ENCODE results near the gene SSNA1. TPM values are rescaled to one million over a fixed set of nuclear protein-coding genes. Genes with fewer than 3 reads are reported as not detected.

Gene SSNA1
- total and polyA plus RNA-seq, 4 donors: 30.5 to 87.1 (median 57.2) TPM

GRCh38 chr9:137165250-137165836 lies 23.1 kb upstream of the SSNA1 start:
- intact Hi-C loops (cut with DNase I): no loop called here
- H3K4me3 ChIP-seq (ENCODE audit: low read length in 2 of 2): no peak overlapping the region
- no peak overlapping the region for H3K27ac ChIP-seq (ENCODE audit: low read depth in 1 of 2, low read length in 2 of 2)
- ATAC-seq (ENCODE audit: low FRiP score) (no peak), DNase-seq (no peak)
- 77 to 80% methylated on average over 25 to 32 of the region's 32 CpGs for WGBS, 2 donors
- no peaks in the 10 kb centered on the region for H3K4me1 ChIP-seq (ENCODE audit: control insufficient read depth in 1 of 2, insufficient read depth in 2 of 2, low read length in 2 of 2)
- no peaks in the 10 kb centered on the region for H3K36me3 ChIP-seq (ENCODE audit: control insufficient read depth in 1 of 2, insufficient read depth in 2 of 2, low read length in 1 of 2)
- no peaks in the 10 kb centered on the region for H3K9me3 ChIP-seq (ENCODE audit: control insufficient read depth, low read length)
- peaks cover 0 to 2% of the 10 kb centered on the region in 2 donors for H3K27me3 ChIP-seq (ENCODE audit: control insufficient read depth in 1 of 2, insufficient read depth in 2 of 2, low read length in 1 of 2)

- Histone ChIP-seq H3K4me3 (ENCODE audit: low read length in 2 of 2) (no peak overlapping the region), H3K4me1 (ENCODE audit: control insufficient read depth in 1 of 2, insufficient read depth in 2 of 2, low read length in 2 of 2) (no peaks in the 10 kb centered on the region), H3K27ac (ENCODE audit: low read depth in 1 of 2, low read length in 2 of 2) (no peak overlapping the region), H3K36me3 (ENCODE audit: control insufficient read depth in 1 of 2, insufficient read depth in 2 of 2, low read length in 1 of 2) (no peaks in the 10 kb centered on the region), H3K27me3 (ENCODE audit: control insufficient read depth in 1 of 2, insufficient read depth in 2 of 2, low read length in 1 of 2) (peaks cover 0 to 2% of the 10 kb centered on the region in 2 donors), H3K9me3 (ENCODE audit: control insufficient read depth, low read length) (no peaks in the 10 kb centered on the region)
- ATAC-seq (ENCODE audit: low FRiP score) (no peak), DNase-seq (no peak)
- intact Hi-C loops (cut with DNase I): no loop called here
- 63 to 74% methylated on average over 19 to 22 of the region's 22 CpGs for WGBS, 2 donors
Observed at GRCh38 chr9:137166380-137167229, 21.9 kb upstream of the SSNA1 start.

DNA sequence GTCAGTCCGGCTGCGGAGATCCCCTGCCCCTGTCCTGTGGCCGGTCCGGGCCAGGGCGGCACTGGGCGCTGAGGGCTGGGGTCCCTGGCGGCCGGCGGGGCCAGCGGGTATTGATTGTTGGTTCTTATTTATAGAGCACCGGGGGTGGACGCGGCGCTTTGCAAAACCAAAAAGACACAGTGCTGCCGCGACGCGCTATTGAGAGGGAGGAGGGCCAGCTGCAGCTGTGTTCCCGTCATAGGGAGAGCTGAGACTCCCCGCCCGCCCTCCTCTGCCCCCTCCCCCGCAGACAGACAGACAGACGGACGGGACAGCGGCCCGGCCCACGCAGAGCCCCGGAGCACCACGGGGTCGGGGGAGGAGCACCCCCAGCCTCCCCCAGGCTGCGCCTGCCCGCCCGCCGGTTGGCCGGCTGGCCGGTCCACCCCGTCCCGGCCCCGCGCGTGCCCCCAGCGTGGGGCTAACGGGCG lies 21.2 kb upstream of the SSNA1 start:
- Histone ChIP-seq H3K9me3 (ENCODE audit: control insufficient read depth, low read length) (no peaks in the 10 kb centered on the region), H3K4me1 (ENCODE audit: control insufficient read depth in 1 of 2, insufficient read depth in 2 of 2, low read length in 2 of 2) (no peaks in the 10 kb centered on the region), H3K4me3 (ENCODE audit: low read length in 2 of 2) (no peak overlapping the region), H3K27me3 (ENCODE audit: control insufficient read depth in 1 of 2, insufficient read depth in 2 of 2, low read length in 1 of 2) (peaks cover 0 to 2% of the 10 kb centered on the region in 2 donors), H3K27ac (ENCODE audit: low read depth in 1 of 2, low read length in 2 of 2) (no peak overlapping the region), H3K36me3 (ENCODE audit: control insufficient read depth in 1 of 2, insufficient read depth in 2 of 2, low read length in 1 of 2) (no peaks in the 10 kb centered on the region)
- intact Hi-C loops (cut with DNase I): no loop called here
- ATAC-seq (ENCODE audit: low FRiP score) (no peak), DNase-seq (no peak)
- 23 to 25% methylated on average over 32 to 44 of the region's 44 CpGs for WGBS, 2 donors

GRCh38 chr9:137167747-137168572 lies 20.5 kb upstream of the SSNA1 start:
- H3K27ac ChIP-seq (ENCODE audit: low read depth in 1 of 2, low read length in 2 of 2): no peak overlapping the region
- intact Hi-C loops (cut with DNase I): no loop called here
- H3K9me3 ChIP-seq (ENCODE audit: control insufficient read depth, low read length): no peaks in the 10 kb centered on the region
- no peaks in the 10 kb centered on the region for H3K36me3 ChIP-seq (ENCODE audit: control insufficient read depth in 1 of 2, insufficient read depth in 2 of 2, low read length in 1 of 2)
- ATAC-seq (ENCODE audit: low FRiP score) (no peak), DNase-seq (no peak)
- no peaks in the 10 kb centered on the region for H3K4me1 ChIP-seq (ENCODE audit: control insufficient read depth in 1 of 2, insufficient read depth in 2 of 2, low read length in 2 of 2)
- peaks cover 0 to 2% of the 10 kb centered on the region in 2 donors for H3K27me3 ChIP-seq (ENCODE audit: control insufficient read depth in 1 of 2, insufficient read depth in 2 of 2, low read length in 1 of 2)
- no peak overlapping the region for H3K4me3 ChIP-seq (ENCODE audit: low read length in 2 of 2)
- WGBS, 2 donors: 5 to 6% methylated on average over 43 to 57 of the region's 57 CpGs

GRCh38 chr9:137168573-137168903 lies 19.9 kb upstream of the SSNA1 start:
- no peak overlapping the region for H3K27ac ChIP-seq (ENCODE audit: low read depth in 1 of 2, low read length in 2 of 2)
- H3K9me3 ChIP-seq (ENCODE audit: control insufficient read depth, low read length): no peaks in the 10 kb centered on the region
- no peaks in the 10 kb centered on the region for H3K36me3 ChIP-seq (ENCODE audit: control insufficient read depth in 1 of 2, insufficient read depth in 2 of 2, low read length in 1 of 2)
- H3K4me3 ChIP-seq (ENCODE audit: low read length in 2 of 2): no peak overlapping the region
- no peaks in the 10 kb centered on the region for H3K4me1 ChIP-seq (ENCODE audit: control insufficient read depth in 1 of 2, insufficient read depth in 2 of 2, low read length in 2 of 2)
- H3K27me3 ChIP-seq (ENCODE audit: control insufficient read depth in 1 of 2, insufficient read depth in 2 of 2, low read length in 1 of 2): peaks cover 0 to 2% of the 10 kb centered on the region in 2 donors
- ATAC-seq (ENCODE audit: low FRiP score) (no peak), DNase-seq (no peak)
- 0 to 1% methylated on average over 36 of the region's 36 CpGs for WGBS, 2 donors
- intact Hi-C loops (cut with DNase I): no loop called here

DNA sequence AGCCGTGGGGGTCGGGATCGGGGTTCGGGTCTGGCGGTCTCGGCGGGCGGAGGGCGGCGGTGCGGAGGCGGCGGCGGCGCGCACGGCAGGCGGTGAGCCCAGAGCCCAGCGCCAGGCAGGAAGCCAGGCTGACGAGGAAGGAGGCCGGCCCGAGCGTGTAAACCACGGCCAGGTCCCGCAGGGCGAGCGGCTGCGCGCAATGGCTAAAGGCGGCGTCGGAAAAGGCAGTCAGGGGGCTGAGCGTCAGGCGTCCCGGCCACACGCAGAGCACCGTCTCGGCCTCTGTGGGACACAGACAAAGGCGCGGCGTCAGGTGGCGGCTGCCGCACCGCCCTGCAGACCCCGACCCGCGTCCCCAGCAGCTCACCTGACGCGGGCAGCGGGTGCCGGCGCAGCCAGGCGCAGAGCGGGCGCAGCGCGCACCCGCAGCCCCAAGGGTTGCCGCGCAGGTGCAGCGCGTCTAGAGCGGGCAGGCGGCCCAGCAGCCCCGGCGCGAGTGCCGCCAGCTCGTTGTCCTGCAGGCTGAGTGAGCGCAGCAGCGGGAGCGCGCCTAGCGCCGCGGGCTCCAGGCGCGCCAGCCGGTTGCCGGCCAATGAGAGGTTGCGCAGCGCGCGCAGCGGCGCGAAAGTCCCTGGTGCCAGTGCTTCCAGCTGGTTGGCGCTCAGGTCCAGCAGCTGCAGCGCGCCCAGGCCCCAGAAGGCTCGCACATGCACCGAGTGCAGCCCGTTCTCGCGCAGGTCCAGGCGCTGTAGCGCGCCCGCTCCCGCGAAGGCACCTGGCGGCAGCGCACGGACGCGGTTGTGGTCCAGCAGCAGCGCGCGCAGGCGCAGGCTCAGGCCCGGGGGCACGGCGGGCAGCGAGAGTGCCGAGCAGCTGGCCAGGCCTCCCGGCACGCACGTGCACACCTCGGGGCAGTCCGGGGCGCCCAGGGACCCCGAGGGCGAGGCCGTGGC lies 19.3 kb upstream of the SSNA1 start:
- Histone ChIP-seq H3K27ac (ENCODE audit: low read depth in 1 of 2, low read length in 2 of 2) (no peak overlapping the region), H3K4me3 (ENCODE audit: low read length in 2 of 2) (no peak overlapping the region), H3K4me1 (ENCODE audit: control insufficient read depth in 1 of 2, insufficient read depth in 2 of 2, low read length in 2 of 2) (no peaks in the 10 kb centered on the region), H3K9me3 (ENCODE audit: control insufficient read depth, low read length) (no peaks in the 10 kb centered on the region), H3K27me3 (ENCODE audit: control insufficient read depth in 1 of 2, insufficient read depth in 2 of 2, low read length in 1 of 2) (peaks cover 0 to 2% of the 10 kb centered on the region in 2 donors), H3K36me3 (ENCODE audit: control insufficient read depth in 1 of 2, insufficient read depth in 2 of 2, low read length in 1 of 2) (no peaks in the 10 kb centered on the region)
- ATAC-seq (ENCODE audit: low FRiP score) (no peak), DNase-seq (no peak)
- intact Hi-C loops (cut with DNase I): no loop called here
- WGBS, 2 donors: 0% methylated on average over 106 to 124 of the region's 124 CpGs

- H3K36me3 ChIP-seq (ENCODE audit: control insufficient read depth in 1 of 2, insufficient read depth in 2 of 2, low read length in 1 of 2): no peaks in the 10 kb centered on the region
- H3K27ac ChIP-seq (ENCODE audit: low read depth in 1 of 2, low read length in 2 of 2): no peak within 1 kb of the TSS
- peaks cover 0 to 2% of the 10 kb centered on the region in 2 donors for H3K27me3 ChIP-seq (ENCODE audit: control insufficient read depth in 1 of 2, insufficient read depth in 2 of 2, low read length in 1 of 2)
- DNase-seq (no peak), ATAC-seq (ENCODE audit: low FRiP score) (no peak)
- intact Hi-C loops (cut with DNase I): no loop called here
- no peak within 1 kb of the TSS for H3K4me3 ChIP-seq (ENCODE audit: low read length in 2 of 2)
- no peaks in the 10 kb centered on the region for H3K9me3 ChIP-seq (ENCODE audit: control insufficient read depth, low read length)
- no peaks in the 10 kb centered on the region for H3K4me1 ChIP-seq (ENCODE audit: control insufficient read depth in 1 of 2, insufficient read depth in 2 of 2, low read length in 2 of 2)
- WGBS, 2 donors: 6 to 7% methylated on average over 35 to 41 of the region's 41 CpGs
Observed at GRCh38 chr9:137169896-137170358, 18.5 kb upstream of the SSNA1 start, which contains the start of gene LRRC26. TSS of gene LRRC26 (minus strand) at chr9:137170051. CDS start at chr9:137169943, 108 bp downstream.
